Urinary bladder (tissue), 4 donors: Measurements from ENCODE around the gene GNPDA1. TPM values are rescaled to one million over a fixed set of nuclear protein-coding genes. Genes with fewer than 3 reads are reported as not detected.
A peak's percentile ranks its signal among the peaks of the same experiment; 100 is the strongest.
"Not testable (repeated sequence)": the region's sequence is repeated elsewhere in the genome, so short reads cannot be mapped to it uniquely, and the experiment has no call there.

Experiments
- DNase-seq: peaks from one replicate; pipeline ENCODE4 v3.0.0-alpha.2; 2015; ENCODE audit errors: extremely low spot score
- H3K27ac ChIP-seq: one replicate; pipeline ENCODE4 v1.5.1; 2013; ENCODE audit warnings: low read depth, mild to moderate bottlenecking, moderate library complexity
- H3K36me3 ChIP-seq: one replicate; pipeline ENCODE4 v1.6.1; 2013; ENCODE audit warnings: mild to moderate bottlenecking, moderate library complexity; ENCODE audit not compliant: insufficient read depth
- H3K4me1 ChIP-seq: one replicate; pipeline ENCODE4 v1.6.1; 2013; ENCODE audit warnings: mild to moderate bottlenecking, moderate library complexity; ENCODE audit not compliant: insufficient read depth
- H3K4me3 ChIP-seq: one replicate; pipeline ENCODE4 v1.5.1; 2013; ENCODE audit warnings: low read depth, low read length
- WGBS: extraction: QIAGEN DNeasy Blood & Tissue Kit; methylation state at CpG from one replicate; pipeline ENCODE4 v1.1.7; 2013; 5-methylcytosine and 5-hydroxymethylcytosine counted together
- polyA plus RNA-seq: library from polyadenylated mRNA; stranded (reverse); fragments of 200-250 nt; gene quantifications from one replicate; pipeline ENCODE4 v1.2.3, GENCODE V29; 2013
- total RNA-seq: library from RNA; depleted of rRNA; stranded (reverse); fragments of >200 nt; gene quantifications from one replicate; pipeline ENCODE4 v1.2.3, GENCODE V29; 2014
- donor health status: healthy with polysubstance abuse.
- donor health status: healthy.

GNPDA1 gene
- total and polyA plus RNA-seq, 2 donors: 30.9 to 33.8 TPM

GRCh38 chr5:142036918-142037317 is 24.1 kb upstream of the GNPDA1 start:
- no peak for DNase-seq
- Histone ChIP-seq H3K4me1 (no peaks in the 10 kb centered on the region), H3K27ac (no peak overlapping the region), H3K4me3 (no peak overlapping the region), H3K36me3 (no peaks in the 10 kb centered on the region)
- WGBS: 91% methylated on average over 13 of the region's 13 CpGs

- Histone ChIP-seq H3K36me3 (no peaks in the 10 kb centered on the region), H3K4me1 (no peaks in the 10 kb centered on the region), H3K4me3 (no peak overlapping the region), H3K27ac (no peak overlapping the region)
- DNase-seq: no peak
Observed at GRCh38 chr5:142034994-142035393, 22.2 kb upstream of the GNPDA1 start.

- not testable (repeated sequence) for H3K4me3 ChIP-seq, H3K4me1 ChIP-seq, H3K36me3 ChIP-seq, H3K27ac ChIP-seq, DNase-seq
- WGBS: 93% methylated on average over 15 of the region's 15 CpGs
Observed at GRCh38 chr5:142033632-142034567, 21.1 kb upstream of the GNPDA1 start.

GRCh38 chr5:142032747-142033631 is 20.2 kb upstream of the GNPDA1 start:
- no peak overlapping the region for H3K4me3 ChIP-seq
- 36% methylated on average over 19 of the region's 19 CpGs for WGBS
- DNase-seq: no peak
- H3K27ac ChIP-seq: no peak overlapping the region
- H3K4me1 ChIP-seq: no peaks in the 10 kb centered on the region
- H3K36me3 ChIP-seq: no peaks in the 10 kb centered on the region

GRCh38 chr5:142032150-142032549 is 19.3 kb upstream of the GNPDA1 start:
- 95% methylated on average over 2 of the region's 2 CpGs for WGBS
- Histone ChIP-seq H3K4me1 (no peaks in the 10 kb centered on the region), H3K4me3 (no peak overlapping the region), H3K36me3 (no peaks in the 10 kb centered on the region), H3K27ac (no peak overlapping the region)
- no peak for DNase-seq

GRCh38 chr5:142025637-142026036 is 12.8 kb upstream of the GNPDA1 start:
- H3K36me3 ChIP-seq: no peaks in the 10 kb centered on the region

GRCh38 chr5:142024771-142025304 is 12.0 kb upstream of the GNPDA1 start:
- peak overlapping the region; percentile 58 for H3K27ac ChIP-seq
- under 1% methylated on average over 26 of the region's 26 CpGs for WGBS
- peak; percentile 43 for DNase-seq

More at GRCh38 chr5:142025637-142026036, 12.8 kb upstream of the GNPDA1 start:
- WGBS: 72% methylated on average over 8 of the region's 8 CpGs
- H3K4me1 ChIP-seq: no peaks in the 10 kb centered on the region
- H3K4me3 ChIP-seq: no peak overlapping the region
- no peak overlapping the region for H3K27ac ChIP-seq
- no peak for DNase-seq

GRCh38 chr5:142023836-142024235 is 11.0 kb upstream of the GNPDA1 start:
- Histone ChIP-seq H3K4me3 (no peak overlapping the region), H3K36me3 (no peaks in the 10 kb centered on the region), H3K27ac (no peak overlapping the region), H3K4me1 (no peaks in the 10 kb centered on the region)
- no peak for DNase-seq
- 84% methylated on average over 6 of the region's 6 CpGs for WGBS

More at GRCh38 chr5:142024771-142025304, 12.0 kb upstream of the GNPDA1 start:
- no peaks in the 10 kb centered on the region for H3K4me1 ChIP-seq
- peak overlapping the region; percentile 29 for H3K4me3 ChIP-seq
- no peaks in the 10 kb centered on the region for H3K36me3 ChIP-seq

GRCh38 chr5:142020122-142020659 is 7.4 kb upstream of the GNPDA1 start:
- no peak overlapping the region for H3K4me3 ChIP-seq
- no peaks in the 10 kb centered on the region for H3K4me1 ChIP-seq
- 92% methylated on average over 1 of the region's 1 CpG for WGBS
- no peak for DNase-seq
- no peak overlapping the region for H3K27ac ChIP-seq
- H3K36me3 ChIP-seq: no peaks in the 10 kb centered on the region

- no peak overlapping the region for H3K27ac ChIP-seq
- H3K36me3 ChIP-seq: no peaks in the 10 kb centered on the region
- DNase-seq: no peak
- H3K4me3 ChIP-seq: no peak overlapping the region
- 91% methylated on average over 5 of the region's 5 CpGs for WGBS
- H3K4me1 ChIP-seq: no peaks in the 10 kb centered on the region
Observed at GRCh38 chr5:142017832-142018427, 5.1 kb upstream of the GNPDA1 start.

GRCh38 chr5:142016556-142016955 is 3.7 kb upstream of the GNPDA1 start:
- Histone ChIP-seq H3K4me3 (no peak overlapping the region), H3K27ac (no peak overlapping the region), H3K36me3 (no peaks in the 10 kb centered on the region), H3K4me1 (no peaks in the 10 kb centered on the region)
- DNase-seq: no peak
- 66% methylated on average over 4 of the region's 4 CpGs for WGBS

GRCh38 chr5:142015781-142016533 is 3.1 kb upstream of the GNPDA1 start:
- Histone ChIP-seq H3K4me3 (no peak overlapping the region), H3K27ac (no peak overlapping the region), H3K4me1 (no peaks in the 10 kb centered on the region), H3K36me3 (no peaks in the 10 kb centered on the region)
- WGBS: 69% methylated on average over 6 of the region's 6 CpGs
- DNase-seq: no peak
